Panc1 (cell line): ENCODE data around the gene RORC.

Experiments used
- CTCF ChIP-seq: fragments of 450-650 bp; IDR thresholded peaks from 2 replicates; pipeline ENCODE4 v1.5.1; 2017; ENCODE audit warnings: mild to moderate bottlenecking
- REST ChIP-seq, 2 experiments: IDR thresholded peaks; 2 replicates each; pipeline ENCODE4 v1.6.1; 2011 to 2012; ENCODE audit warnings: low read depth in 2 of 2, control low read depth in 1 of 2, low read length in 1 of 2, mild to moderate bottlenecking in 1 of 2, moderate library complexity in 1 of 2; ENCODE audit not compliant: insufficient read depth in 1 of 2

- no peak for TF ChIP-seq CTCF
- TF ChIP-seq REST (IDR thresholded peaks at IDR 0.05; ENCODE audit: insufficient read depth in 1 of 2, low read depth in 2 of 2, low read length in 1 of 2), result no peak
These were observed 6.4 kb downstream of the RORC start for GRCh38 chr1:151825204-151825603.
